NCI-H345 treated with DMSO at 0.1 percent for 48 hours (cell line): ENCODE data around the gene ADCK2.
"Not testable (repeated sequence)": the region's sequence is repeated elsewhere in the genome, so short reads cannot be mapped to it uniquely, and the experiment has no call there.

Experiments
- DNase-seq: peaks from one replicate; lab custom pipeline; 2025; ENCODE audit not compliant: unreplicated experiment; lab: John Stamatoyannopoulos, UW

ADCK2 gene

GRCh38 chr7:140691376-140692045 lies 18.8 kb downstream of the ADCK2 start:
- DNase-seq, result no peak

GRCh38 chr7:140693849-140694248 lies 21.1 kb downstream of the ADCK2 start:
- DNase-seq, result not testable (repeated sequence)

- no peak for DNase-seq
These were observed 21.8 kb downstream of the ADCK2 start for GRCh38 chr7:140694592-140694991.

- no peak for DNase-seq
These were observed 22.6 kb downstream of the ADCK2 start for GRCh38 chr7:140695381-140695780.

GRCh38 chr7:140696024-140696679 lies 23.4 kb downstream of the ADCK2 start:
- no peak for DNase-seq

GRCh38 chr7:140696680-140697446 lies 24.1 kb downstream of the ADCK2 start, which contains the start of gene NDUFB2:
Gene NDUFB2 (plus strand): TSS chr7:140696708. CDS start chr7:140696745, 37 bp downstream.
- peak; percentile 86 for DNase-seq

GRCh38 chr7:140697447-140698143 lies 24.9 kb downstream of the ADCK2 start:
- DNase-seq, result no peak

- DNase-seq, result no peak
These were observed 25.7 kb downstream of the ADCK2 start for GRCh38 chr7:140698477-140698876.

GRCh38 chr7:140702774-140703173 lies 30.0 kb downstream of the ADCK2 start:
- DNase-seq, result no peak

- DNase-seq, result no peak
These were observed 31.5 kb downstream of the ADCK2 start for GRCh38 chr7:140704205-140704604.

- no peak for DNase-seq
These were observed 34.4 kb downstream of the ADCK2 start for GRCh38 chr7:140707132-140707531.

GRCh38 chr7:140708764-140709163 lies 36.0 kb downstream of the ADCK2 start:
- DNase-seq, result not testable (repeated sequence)

GRCh38 chr7:140712392-140712791 lies 39.6 kb downstream of the ADCK2 start:
- DNase-seq, result not testable (repeated sequence)

GRCh38 chr7:140714331-140715040 lies 41.7 kb downstream of the ADCK2 start:
- DNase-seq, result no peak

GRCh38 chr7:140719721-140720120 lies 47.0 kb downstream of the ADCK2 start:
- no peak for DNase-seq

- DNase-seq, result no peak
These were observed 49.5 kb downstream of the ADCK2 start for GRCh38 chr7:140722254-140722653.

- no peak for DNase-seq
These were observed 50.3 kb downstream of the ADCK2 start for GRCh38 chr7:140723006-140723405.

- no peak for DNase-seq
These were observed 50.8 kb downstream of the ADCK2 start for GRCh38 chr7:140723574-140723973.

GRCh38 chr7:140724706-140725105 lies 52.0 kb downstream of the ADCK2 start:
- no peak for DNase-seq

GRCh38 chr7:140726281-140726680 lies 53.5 kb downstream of the ADCK2 start:
- DNase-seq, result no peak

- DNase-seq, result no peak
These were observed 59.7 kb downstream of the ADCK2 start for GRCh38 chr7:140732416-140732815.
